ENCODE results near the gene PHC2.

GRCh38 chr1:33381977-33382376, 48.9 kb downstream of the PHC2 start:
- TF ChIP-seq PATZ1 (CRISPR knock-in tag; IDR thresholded peaks at IDR 0.05; ENCODE audit: borderline replicate concordance) (no peak), ZNF70 (CRISPR knock-in tag; IDR thresholded peaks at IDR 0.05) (no peak), ZNF565 (CRISPR knock-in tag; conservative IDR thresholded peaks at IDR 0.05; ENCODE audit: low read depth) (no peak), ZNF8 (CRISPR knock-in tag; IDR thresholded peaks at IDR 0.05) (no peak), TSHZ2 (CRISPR knock-in tag; IDR thresholded peaks at IDR 0.05) (no peak), POU6F1 (CRISPR knock-in tag; IDR thresholded peaks at IDR 0.05; ENCODE audit: borderline replicate concordance, low read depth) (no peak)
